WTC11 (cell line): ENCODE measurements around the gene SLC8A3. TPM values are rescaled to one million over a fixed set of nuclear protein-coding genes. Genes with fewer than 3 reads are reported as not detected.
A peak's percentile ranks its signal among the peaks of the same experiment; 100 is the strongest.

Source experiments
- ATAC-seq: fragments of 200-7000 bp; cut with Tn5 transposase; 2 replicates; pipeline ENCODE4 v1.10.0; 2021; ENCODE audit warnings: mild to moderate bottlenecking, moderate library complexity
- CTCF ChIA-PET: fragments of 300-600 bp; sonication (Branson Sonifier 250); formaldehyde crosslinking; loops from one replicate; lab custom pipeline; 2021; ENCODE audit warnings: antibody characterized with exemption; lab: Charles Lee
- POLR2A ChIA-PET: fragments of 350-600 bp; sonication (Branson Sonifier 250); formaldehyde crosslinking; loops from one replicate; lab custom pipeline; 2021; ENCODE audit warnings: antibody characterized with exemption; lab: Charles Lee
- DNase-seq: peaks from one replicate; pipeline ENCODE4 v3.0.0; 2021; ENCODE audit warnings: low spot score
- H3K27ac Mint-ChIP-seq: 2 replicates; pipeline ENCODE4 v1.8.0; 2021; ENCODE audit warnings: mixed read lengths
- H3K27me3 Mint-ChIP-seq: 2 replicates; pipeline ENCODE4 v1.8.0; 2021; ENCODE audit warnings: low read depth, mild to moderate bottlenecking, moderate library complexity, mixed read lengths
- H3K36me3 Mint-ChIP-seq: 2 replicates; pipeline ENCODE4 v1.8.0; 2021; ENCODE audit warnings: mixed read lengths
- H3K4me1 Mint-ChIP-seq: 2 replicates; pipeline ENCODE4 v1.8.0; 2022; ENCODE audit warnings: mixed read lengths
- H3K4me3 Mint-ChIP-seq: 2 replicates; pipeline ENCODE4 v1.8.0; 2021; ENCODE audit warnings: mild to moderate bottlenecking, moderate library complexity, mixed read lengths
- H3K9me3 Mint-ChIP-seq: 2 replicates; pipeline ENCODE4 v1.8.0; 2021; ENCODE audit warnings: mixed read lengths
- ARID4B ChIP-seq: sonication (generic); formaldehyde crosslinking; IDR thresholded peaks from 2 replicates; pipeline ENCODE4 v1.8.0; 2023; ENCODE audit warnings: missing genetic modification reagents, mild to moderate bottlenecking, borderline replicate concordance
- FOXJ3 ChIP-seq: sonication (generic); formaldehyde crosslinking; IDR thresholded peaks from 2 replicates; pipeline ENCODE4 v1.9.0; 2021; ENCODE audit warnings: missing genetic modification reagents, mild to moderate bottlenecking, borderline replicate concordance
- HMGA2 ChIP-seq: fragments of 250-450 bp; sonication (Bioruptor Pico); IDR thresholded peaks from 2 replicates; pipeline ENCODE4 v1.4.0; 2021; ENCODE audit warnings: mild to moderate bottlenecking, moderate library complexity
- JAZF1 ChIP-seq: fragments of 250-450 bp; sonication (Bioruptor Pico); IDR thresholded peaks from 2 replicates; pipeline ENCODE4 v1.9.0; 2021; ENCODE audit warnings: moderate library complexity, mild to moderate bottlenecking, inconsistent platforms
- PRRX2 ChIP-seq: fragments of 250-450 bp; sonication (Bioruptor Pico); IDR thresholded peaks from 2 replicates; pipeline ENCODE4 v1.8.0; 2021; ENCODE audit warnings: mild to moderate bottlenecking
- SMAD4 ChIP-seq: sonication (generic); formaldehyde crosslinking; IDR thresholded peaks from 2 replicates; pipeline ENCODE4 v1.8.0; 2022; ENCODE audit warnings: mild to moderate bottlenecking, missing genetic modification reagents
- TCF7 ChIP-seq: sonication (generic); formaldehyde crosslinking; IDR thresholded peaks from 2 replicates; pipeline ENCODE4 v1.8.0; 2022; ENCODE audit warnings: mild to moderate bottlenecking, low read depth, missing genetic modification reagents, moderate library complexity
- TEAD4 ChIP-seq: sonication (generic); formaldehyde crosslinking; IDR thresholded peaks from 2 replicates; pipeline ENCODE4 v1.8.0; 2022; ENCODE audit warnings: mild to moderate bottlenecking, missing genetic modification reagents
- ZBTB21 ChIP-seq: sonication (generic); formaldehyde crosslinking; IDR thresholded peaks from 2 replicates; pipeline ENCODE4 v1.8.1; 2023; ENCODE audit warnings: mild to moderate bottlenecking, missing genetic modification reagents, borderline replicate concordance
- ZNF317 ChIP-seq: sonication (generic); formaldehyde crosslinking; IDR thresholded peaks from 2 replicates; pipeline ENCODE4 v1.8.1; 2023; ENCODE audit warnings: low read depth, mild to moderate bottlenecking, moderate library complexity, missing genetic modification reagents, borderline replicate concordance
- total RNA-seq: library from RNA; stranded (reverse); gene quantifications from 3 replicates; pipeline ENCODE4 v1.2.3, GENCODE V29; 2021
- TF ChIP-seq, protein P1 (sequence below): fragments of 250-450 bp; sonication (Bioruptor Pico); conservative IDR thresholded peaks from 2 replicates; pipeline ENCODE4 v1.9.0; 2021; ENCODE audit warnings: mild to moderate bottlenecking
- TF ChIP-seq, protein P2 (sequence below): sonication (generic); formaldehyde crosslinking; IDR thresholded peaks from 2 replicates; pipeline ENCODE4 v1.8.1; 2023; ENCODE audit warnings: mild to moderate bottlenecking, missing genetic modification reagents, moderate library complexity
- TF ChIP-seq, protein P3 (sequence below): sonication (generic); formaldehyde crosslinking; IDR thresholded peaks from 2 replicates; pipeline ENCODE4 v1.8.0; 2023; ENCODE audit warnings: mild to moderate bottlenecking, missing genetic modification reagents
- TF ChIP-seq, protein P4 (sequence below): sonication (generic); formaldehyde crosslinking; IDR thresholded peaks from 2 replicates; pipeline ENCODE4 v1.8.0; 2022; ENCODE audit warnings: mild to moderate bottlenecking, missing genetic modification reagents

SLC8A3 gene
- total RNA-seq, 1 experiment from 2014 or later, result 0.63 TPM

DNA sequence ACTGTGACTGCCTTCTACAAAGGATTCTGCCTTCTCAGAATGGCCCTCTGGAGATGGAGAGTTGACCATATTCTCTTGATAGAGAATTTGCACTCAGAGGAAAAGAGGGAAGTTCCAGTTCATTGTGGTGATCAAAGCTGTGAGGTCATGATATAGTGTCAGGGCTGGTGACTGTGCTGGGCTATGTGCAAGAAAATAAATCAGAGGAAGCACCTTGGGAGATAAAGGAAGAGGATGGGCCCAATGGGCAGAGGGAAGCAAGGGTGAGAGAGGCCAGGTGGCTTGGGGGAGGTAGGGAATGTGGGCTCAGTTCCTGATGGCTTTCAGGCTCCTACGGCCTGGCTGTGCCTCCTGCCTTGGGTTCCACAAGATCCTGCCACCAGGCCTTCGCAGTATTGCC, 145.8 kb downstream of the SLC8A3 start:
- no peak for TF ChIP-seq ZNF317 (CRISPR knock-in tag)
- TF ChIP-seq, protein P1, sequence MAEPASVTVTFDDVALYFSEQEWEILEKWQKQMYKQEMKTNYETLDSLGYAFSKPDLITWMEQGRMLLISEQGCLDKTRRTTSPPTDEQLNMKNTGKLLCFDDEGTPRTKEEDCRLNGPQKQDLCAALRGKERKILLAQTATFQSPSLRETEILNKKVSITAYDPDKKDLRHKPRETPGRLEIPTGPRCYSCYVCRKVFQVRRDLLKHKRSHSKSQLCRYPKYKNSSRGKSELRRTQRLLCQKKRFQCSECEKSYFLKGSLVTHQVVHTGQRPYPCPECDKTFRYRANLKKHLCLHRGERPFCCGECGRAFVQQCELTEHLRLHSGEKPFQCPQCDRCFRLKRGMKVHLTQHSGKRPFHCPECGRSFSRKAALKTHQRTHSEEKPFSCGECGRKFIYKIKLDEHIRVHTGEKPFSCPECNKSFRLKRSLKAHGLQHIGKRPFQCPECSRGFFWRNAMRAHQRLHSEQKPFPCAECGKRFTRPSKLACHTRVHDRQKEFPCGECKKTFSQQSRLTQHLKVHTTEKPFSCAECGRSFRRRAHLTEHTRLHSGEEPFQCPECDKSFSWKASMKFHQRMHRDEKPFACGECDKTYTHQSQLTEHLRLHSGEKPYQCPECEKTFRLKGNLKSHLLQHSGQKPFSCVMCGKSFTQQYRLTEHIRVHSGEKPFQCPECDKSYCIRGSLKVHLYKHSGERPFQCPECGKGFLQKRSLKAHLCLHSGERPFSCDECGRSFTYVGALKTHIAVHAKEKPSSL (CRISPR knock-in tag), result no peak
- no peak for TF ChIP-seq TCF7 (CRISPR knock-in tag)
- TF ChIP-seq ARID4B, result no peak
- no peak for TF ChIP-seq JAZF1 (CRISPR knock-in tag)
- TF ChIP-seq, protein P2, sequence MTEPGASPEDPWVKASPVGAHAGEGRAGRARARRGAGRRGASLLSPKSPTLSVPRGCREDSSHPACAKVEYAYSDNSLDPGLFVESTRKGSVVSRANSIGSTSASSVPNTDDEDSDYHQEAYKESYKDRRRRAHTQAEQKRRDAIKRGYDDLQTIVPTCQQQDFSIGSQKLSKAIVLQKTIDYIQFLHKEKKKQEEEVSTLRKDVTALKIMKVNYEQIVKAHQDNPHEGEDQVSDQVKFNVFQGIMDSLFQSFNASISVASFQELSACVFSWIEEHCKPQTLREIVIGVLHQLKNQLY, result no peak
- no peak for TF ChIP-seq SMAD4
- TF ChIP-seq TEAD4, result no peak
- TF ChIP-seq, protein P3, sequence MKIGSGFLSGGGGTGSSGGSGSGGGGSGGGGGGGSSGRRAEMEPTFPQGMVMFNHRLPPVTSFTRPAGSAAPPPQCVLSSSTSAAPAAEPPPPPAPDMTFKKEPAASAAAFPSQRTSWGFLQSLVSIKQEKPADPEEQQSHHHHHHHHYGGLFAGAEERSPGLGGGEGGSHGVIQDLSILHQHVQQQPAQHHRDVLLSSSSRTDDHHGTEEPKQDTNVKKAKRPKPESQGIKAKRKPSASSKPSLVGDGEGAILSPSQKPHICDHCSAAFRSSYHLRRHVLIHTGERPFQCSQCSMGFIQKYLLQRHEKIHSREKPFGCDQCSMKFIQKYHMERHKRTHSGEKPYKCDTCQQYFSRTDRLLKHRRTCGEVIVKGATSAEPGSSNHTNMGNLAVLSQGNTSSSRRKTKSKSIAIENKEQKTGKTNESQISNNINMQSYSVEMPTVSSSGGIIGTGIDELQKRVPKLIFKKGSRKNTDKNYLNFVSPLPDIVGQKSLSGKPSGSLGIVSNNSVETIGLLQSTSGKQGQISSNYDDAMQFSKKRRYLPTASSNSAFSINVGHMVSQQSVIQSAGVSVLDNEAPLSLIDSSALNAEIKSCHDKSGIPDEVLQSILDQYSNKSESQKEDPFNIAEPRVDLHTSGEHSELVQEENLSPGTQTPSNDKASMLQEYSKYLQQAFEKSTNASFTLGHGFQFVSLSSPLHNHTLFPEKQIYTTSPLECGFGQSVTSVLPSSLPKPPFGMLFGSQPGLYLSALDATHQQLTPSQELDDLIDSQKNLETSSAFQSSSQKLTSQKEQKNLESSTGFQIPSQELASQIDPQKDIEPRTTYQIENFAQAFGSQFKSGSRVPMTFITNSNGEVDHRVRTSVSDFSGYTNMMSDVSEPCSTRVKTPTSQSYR (CRISPR knock-in tag), result no peak
- TF ChIP-seq, protein P4, sequence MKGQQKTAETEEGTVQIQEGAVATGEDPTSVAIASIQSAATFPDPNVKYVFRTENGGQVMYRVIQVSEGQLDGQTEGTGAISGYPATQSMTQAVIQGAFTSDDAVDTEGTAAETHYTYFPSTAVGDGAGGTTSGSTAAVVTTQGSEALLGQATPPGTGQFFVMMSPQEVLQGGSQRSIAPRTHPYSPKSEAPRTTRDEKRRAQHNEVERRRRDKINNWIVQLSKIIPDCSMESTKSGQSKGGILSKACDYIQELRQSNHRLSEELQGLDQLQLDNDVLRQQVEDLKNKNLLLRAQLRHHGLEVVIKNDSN, result no peak
- no peak for TF ChIP-seq ZBTB21 (CRISPR knock-in tag)
- no peak for TF ChIP-seq FOXJ3
- TF ChIP-seq PRRX2 (CRISPR knock-in tag), result no peak
- TF ChIP-seq HMGA2 (CRISPR knock-in tag), result no peak
- H3K27ac Mint-ChIP-seq, result no peak overlapping the region
- no peak for ATAC-seq
- no peaks in the 10 kb centered on the region for H3K36me3 Mint-ChIP-seq
- H3K27me3 Mint-ChIP-seq, result peaks cover 12% of the 10 kb centered on the region
- no peaks in the 10 kb centered on the region for H3K9me3 Mint-ChIP-seq
- no peak for DNase-seq
- no peaks in the 10 kb centered on the region for H3K4me1 Mint-ChIP-seq
- ChIA-PET CTCF (no interaction called here), POLR2A (no interaction called here)
- H3K4me3 Mint-ChIP-seq, result no peak overlapping the region

GRCh38 chr14:70036665-70037064, 152.1 kb downstream of the SLC8A3 start:
- Mint-ChIP-seq H3K9me3 (no peaks in the 10 kb centered on the region), H3K27ac (no peak overlapping the region), H3K4me3 (no peak overlapping the region), H3K27me3 (peaks cover 4% of the 10 kb centered on the region), H3K36me3 (no peaks in the 10 kb centered on the region), H3K4me1 (peaks cover 15% of the 10 kb centered on the region)
- DNase-seq, result no peak
- peak; percentile 27; the same call in 1 of the 2 replicates for ATAC-seq
- POLR2A ChIA-PET, result no interaction called here
- CTCF ChIA-PET, result interaction anchor here (1.6 kb wide), 1 partner anchor 9 kb away, joined by 7 read pairs; no protein-coding TSS in a partner anchor
- TF ChIP-seq, protein P3 (CRISPR knock-in tag), result no peak
- TF ChIP-seq, protein P2, result no peak
